Measurements from ENCODE around the gene PARP15. TPM values are rescaled to one million over a fixed set of nuclear protein-coding genes. Genes with fewer than 3 reads are reported as not detected.
A peak's percentile ranks its signal among the peaks of the same experiment; 100 is the strongest.

The PARP15 gene
- total RNA-seq, 1 experiment from 2014 or later = 0.24 TPM

GRCh38 chr3:122578069-122578740 is 755 bp downstream of the PARP15 start:
- peaks cover 8 to 19% (median 13%) of the 10 kb centered on the region in 3 experiments; a peak in 6 of 7 replicates for H3K36me3 Mint-ChIP-seq (ENCODE audit: insufficient read depth in 1 of 3, low read depth in 3 of 3)
- peak overlapping the region in 1 of 2 experiments; percentile 69; a peak in 2 of 5 replicates for H3K4me3 Mint-ChIP-seq

More at GRCh38 chr3:122578069-122578740, 755 bp downstream of the PARP15 start:
- WGBS (ENCODE audit: extremely low coverage, insufficient read length, low lambda C conversion rate) = no CpG with 5 or more reads among the region's 5 CpGs
- no peaks in the 10 kb centered on the region for H3K79me1 ChIP-seq (ENCODE audit: insufficient read depth, low read depth, low read length, poor library complexity, severe bottlenecking)
- H3K27ac ChIP-seq (ENCODE audit: insufficient read length, low read depth, low read length) = no peak overlapping the region
- H3K18ac ChIP-seq (ENCODE audit: insufficient read length, low read depth, low read length) = no peak overlapping the region
- H3K4me2 ChIP-seq (ENCODE audit: insufficient read depth, insufficient read length, low read length) = peak overlapping the region; percentile 23
- no peak overlapping the region for H2AFZ ChIP-seq (ENCODE audit: low read length)
- H2BK5ac ChIP-seq (ENCODE audit: insufficient read length, low read length) = no peak overlapping the region
- H2BK12ac ChIP-seq (ENCODE audit: insufficient read length, low read depth, low read length) = no peak overlapping the region
- no peak overlapping the region for H3K4ac ChIP-seq (ENCODE audit: low read depth, low read length)
- H3K9ac ChIP-seq (ENCODE audit: extremely low read depth, insufficient read length, low read length) = no peak overlapping the region
- H3K23ac ChIP-seq (ENCODE audit: insufficient read length, low read depth, low read length) = no peak overlapping the region
- peaks cover 4% of the 10 kb centered on the region for H3K23me2 ChIP-seq (ENCODE audit: insufficient read length, low read depth, low read length, poor library complexity, severe bottlenecking)
- H3K27ac Mint-ChIP-seq = no peak overlapping the region; a peak in 1 of 7 replicates
- H2BK120ac ChIP-seq (ENCODE audit: low read depth, low read length, poor library complexity, severe bottlenecking) = no peak overlapping the region
- H4K8ac ChIP-seq (replicated peaks; ENCODE audit: insufficient read length, low read depth, low read length) = no peak overlapping the region
- peaks cover 14% of the 10 kb centered on the region for H3K27me3 Mint-ChIP-seq (ENCODE audit: low read depth)
- no peaks in the 10 kb centered on the region for H3K9me3 ChIP-seq (ENCODE audit: control insufficient read depth, low read depth, low read length)
- H2BK20ac ChIP-seq (ENCODE audit: low read depth, low read length, poor library complexity, severe bottlenecking) = no peak overlapping the region
- no peaks in the 10 kb centered on the region for H4K20me1 ChIP-seq (ENCODE audit: control insufficient read depth, insufficient read depth, insufficient read length)
- no peak overlapping the region for H3K14ac ChIP-seq (ENCODE audit: insufficient read depth, low read length)
- no peak for DNase-seq
- H3K56ac ChIP-seq (ENCODE audit: insufficient read length, low read depth, low read length) = no peak overlapping the region
- no peaks in the 10 kb centered on the region for H3K79me2 ChIP-seq (ENCODE audit: insufficient read depth, low read length)
- no peak for TF ChIP-seq CTCF (conservative IDR thresholded peaks at IDR 0.05)
- no peak overlapping the region for H2AK5ac ChIP-seq (ENCODE audit: insufficient read length, low read length)
- no peaks in the 10 kb centered on the region for H3K27me3 ChIP-seq (ENCODE audit: insufficient read depth, low read length)
- H2BK15ac ChIP-seq (ENCODE audit: low read depth, low read length) = no peak overlapping the region
- H3K9me3 Mint-ChIP-seq = peaks cover 19% of the 10 kb centered on the region in 2 experiments
- peaks cover 3% of the 10 kb centered on the region; the same call in 1 of the 2 replicates for H3K4me1 ChIP-seq (ENCODE audit: insufficient read depth, low read length)
- no peak overlapping the region for H3T11ph ChIP-seq (ENCODE audit: low read length)
- no peak overlapping the region for H4K91ac ChIP-seq (ENCODE audit: insufficient read length, low read depth, low read length)
- peaks cover 12 to 17% of the 10 kb centered on the region in 2 experiments for H3K4me1 Mint-ChIP-seq
- no peak overlapping the region for H4K5ac ChIP-seq (ENCODE audit: insufficient read length, low read depth, low read length)
